GM23338 (cell line): ENCODE results near the gene ADCYAP1. TPM values are rescaled to one million over a fixed set of nuclear protein-coding genes. Genes with fewer than 3 reads are reported as not detected.

Experiments
- CREB1 ChIP-seq: fragments of 250-450 bp; sonication (Bioruptor Pico); IDR thresholded peaks from 2 replicates; pipeline ENCODE4 v1.5.0; 2020; ENCODE audit warnings: low read depth, mild to moderate bottlenecking, moderate library complexity
- EZH2 ChIP-seq: fragments of 200-600 bp; sonication (generic); IDR thresholded peaks from one replicate; pipeline ENCODE4 v1.8.0; 2017; ENCODE audit warnings: antibody characterized with exemption, mild to moderate bottlenecking, low read depth; ENCODE audit not compliant: unreplicated experiment
- EZH2phosphoT487 ChIP-seq: fragments of 200-600 bp; sonication (generic); IDR thresholded peaks from one replicate; pipeline ENCODE4 v1.8.1; 2018; ENCODE audit warnings: antibody characterized with exemption; ENCODE audit not compliant: unreplicated experiment
- NANOG ChIP-seq: IDR thresholded peaks from 2 replicates; pipeline ENCODE4 v1.6.1; 2016; ENCODE audit warnings: antibody characterized with exemption, borderline replicate concordance
- POLR2AphosphoS5 ChIP-seq: IDR thresholded peaks from 2 replicates; pipeline ENCODE4 v1.6.1; 2016; ENCODE audit warnings: antibody characterized with exemption, low read depth
- STAT1 ChIP-seq: IDR thresholded peaks from one replicate; pipeline ENCODE4 v1.6.1; 2016; ENCODE audit warnings: antibody characterized with exemption; ENCODE audit not compliant: unreplicated experiment
- ZNF114 ChIP-seq: fragments of 250-450 bp; sonication (Bioruptor Pico); IDR thresholded peaks from 2 replicates; pipeline ENCODE4 v1.5.0; 2020; ENCODE audit warnings: mild to moderate bottlenecking, moderate library complexity
- ZNF331 ChIP-seq: fragments of 250-450 bp; sonication (Bioruptor Pico); IDR thresholded peaks from 2 replicates; pipeline ENCODE4 v1.5.0; 2020; ENCODE audit warnings: low read depth, mild to moderate bottlenecking, moderate library complexity
- polyA plus RNA-seq: library from polyadenylated mRNA; unstranded; fragments of >200 nt; fragmentation: Nextera tagmentation; extraction: Ambion mirVana; gene quantifications from 2 replicates; pipeline ENCODE4 v1.2.1, GENCODE V29; 2016
- total RNA-seq: library from RNA; depleted of rRNA; stranded (reverse); fragments of >200 nt; shearing (Covaris generic); gene quantifications from 2 replicates; pipeline ENCODE4 v1.2.3, GENCODE V29; 2014
- TF ChIP-seq, protein P1 (sequence below): fragments of 250-450 bp; sonication (Bioruptor Pico); IDR thresholded peaks from 2 replicates; pipeline ENCODE4 v1.5.0; 2020; ENCODE audit warnings: mild to moderate bottlenecking, moderate library complexity
- TF ChIP-seq, protein P2 (sequence below): IDR thresholded peaks from 2 replicates; pipeline ENCODE4 v1.6.1; 2016; ENCODE audit warnings: antibody characterized with exemption
- TF ChIP-seq, protein P3 (sequence below), 2 experiments: fragments of 200-600 bp in 1 of 2; sonication (generic) in 1 of 2; conservative IDR thresholded peaks; 2 replicates each; pipeline versions ENCODE4 v1.5.1 to v1.6.1; 2016 to 2017; ENCODE audit warnings: antibody characterized with exemption in 2 of 2, low read depth in 2 of 2, mild to moderate bottlenecking in 2 of 2, moderate library complexity in 1 of 2

The ADCYAP1 gene
- total and polyA plus RNA-seq, 2 experiments from 2014 or later: not detected

DNA sequence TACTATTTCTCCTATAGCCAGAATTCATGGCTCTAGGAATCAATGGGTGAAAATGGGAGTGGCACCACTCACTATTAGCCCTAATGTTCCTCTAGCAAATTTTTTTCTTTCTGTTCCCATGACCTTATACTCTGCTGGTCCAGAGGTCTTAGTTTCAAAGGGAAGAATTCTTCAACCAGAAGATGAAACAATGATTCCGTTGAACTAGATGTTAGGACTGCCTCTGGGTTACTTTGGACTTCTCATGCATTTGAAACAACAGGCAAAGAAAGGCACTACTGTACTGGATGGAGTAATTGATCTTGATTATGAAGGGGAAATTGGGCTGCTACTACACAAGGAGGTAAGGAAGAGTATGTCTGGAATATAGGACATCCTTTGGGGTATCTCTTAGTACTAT, 18.6 kb upstream of the ADCYAP1 start (continued):
- TF ChIP-seq, protein P1, sequence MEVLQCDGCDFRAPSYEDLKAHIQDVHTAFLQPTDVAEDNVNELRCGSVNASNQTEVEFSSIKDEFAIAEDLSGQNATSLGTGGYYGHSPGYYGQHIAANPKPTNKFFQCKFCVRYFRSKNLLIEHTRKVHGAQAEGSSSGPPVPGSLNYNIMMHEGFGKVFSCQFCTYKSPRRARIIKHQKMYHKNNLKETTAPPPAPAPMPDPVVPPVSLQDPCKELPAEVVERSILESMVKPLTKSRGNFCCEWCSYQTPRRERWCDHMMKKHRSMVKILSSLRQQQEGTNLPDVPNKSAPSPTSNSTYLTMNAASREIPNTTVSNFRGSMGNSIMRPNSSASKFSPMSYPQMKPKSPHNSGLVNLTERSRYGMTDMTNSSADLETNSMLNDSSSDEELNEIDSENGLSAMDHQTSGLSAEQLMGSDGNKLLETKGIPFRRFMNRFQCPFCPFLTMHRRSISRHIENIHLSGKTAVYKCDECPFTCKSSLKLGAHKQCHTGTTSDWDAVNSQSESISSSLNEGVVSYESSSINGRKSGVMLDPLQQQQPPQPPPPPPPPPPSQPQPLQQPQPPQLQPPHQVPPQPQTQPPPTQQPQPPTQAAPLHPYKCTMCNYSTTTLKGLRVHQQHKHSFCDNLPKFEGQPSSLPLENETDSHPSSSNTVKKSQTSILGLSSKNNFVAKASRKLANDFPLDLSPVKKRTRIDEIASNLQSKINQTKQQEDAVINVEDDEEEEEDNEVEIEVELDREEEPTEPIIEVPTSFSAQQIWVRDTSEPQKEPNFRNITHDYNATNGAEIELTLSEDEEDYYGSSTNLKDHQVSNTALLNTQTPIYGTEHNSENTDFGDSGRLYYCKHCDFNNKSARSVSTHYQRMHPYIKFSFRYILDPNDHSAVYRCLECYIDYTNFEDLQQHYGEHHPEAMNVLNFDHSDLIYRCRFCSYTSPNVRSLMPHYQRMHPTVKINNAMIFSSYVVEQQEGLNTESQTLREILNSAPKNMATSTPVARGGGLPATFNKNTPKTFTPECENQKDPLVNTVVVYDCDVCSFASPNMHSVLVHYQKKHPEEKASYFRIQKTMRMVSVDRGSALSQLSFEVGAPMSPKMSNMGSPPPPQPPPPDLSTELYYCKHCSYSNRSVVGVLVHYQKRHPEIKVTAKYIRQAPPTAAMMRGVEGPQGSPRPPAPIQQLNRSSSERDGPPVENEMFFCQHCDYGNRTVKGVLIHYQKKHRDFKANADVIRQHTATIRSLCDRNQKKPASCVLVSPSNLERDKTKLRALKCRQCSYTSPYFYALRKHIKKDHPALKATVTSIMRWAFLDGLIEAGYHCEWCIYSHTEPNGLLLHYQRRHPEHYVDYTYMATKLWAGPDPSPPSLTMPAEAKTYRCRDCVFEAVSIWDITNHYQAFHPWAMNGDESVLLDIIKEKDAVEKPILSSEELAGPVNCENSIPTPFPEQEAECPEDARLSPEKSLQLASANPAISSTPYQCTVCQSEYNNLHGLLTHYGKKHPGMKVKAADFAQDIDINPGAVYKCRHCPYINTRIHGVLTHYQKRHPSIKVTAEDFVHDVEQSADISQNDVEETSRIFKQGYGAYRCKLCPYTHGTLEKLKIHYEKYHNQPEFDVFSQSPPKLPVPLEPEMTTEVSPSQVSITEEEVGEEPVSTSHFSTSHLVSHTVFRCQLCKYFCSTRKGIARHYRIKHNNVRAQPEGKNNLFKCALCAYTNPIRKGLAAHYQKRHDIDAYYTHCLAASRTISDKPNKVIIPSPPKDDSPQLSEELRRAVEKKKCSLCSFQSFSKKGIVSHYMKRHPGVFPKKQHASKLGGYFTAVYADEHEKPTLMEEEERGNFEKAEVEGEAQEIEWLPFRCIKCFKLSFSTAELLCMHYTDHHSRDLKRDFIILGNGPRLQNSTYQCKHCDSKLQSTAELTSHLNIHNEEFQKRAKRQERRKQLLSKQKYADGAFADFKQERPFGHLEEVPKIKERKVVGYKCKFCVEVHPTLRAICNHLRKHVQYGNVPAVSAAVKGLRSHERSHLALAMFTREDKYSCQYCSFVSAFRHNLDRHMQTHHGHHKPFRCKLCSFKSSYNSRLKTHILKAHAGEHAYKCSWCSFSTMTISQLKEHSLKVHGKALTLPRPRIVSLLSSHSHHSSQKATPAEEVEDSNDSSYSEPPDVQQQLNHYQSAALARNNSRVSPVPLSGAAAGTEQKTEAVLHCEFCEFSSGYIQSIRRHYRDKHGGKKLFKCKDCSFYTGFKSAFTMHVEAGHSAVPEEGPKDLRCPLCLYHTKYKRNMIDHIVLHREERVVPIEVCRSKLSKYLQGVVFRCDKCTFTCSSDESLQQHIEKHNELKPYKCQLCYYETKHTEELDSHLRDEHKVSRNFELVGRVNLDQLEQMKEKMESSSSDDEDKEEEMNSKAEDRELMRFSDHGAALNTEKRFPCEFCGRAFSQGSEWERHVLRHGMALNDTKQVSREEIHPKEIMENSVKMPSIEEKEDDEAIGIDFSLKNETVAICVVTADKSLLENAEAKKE (CRISPR knock-in tag): no peak
- TF ChIP-seq ZNF114 (no peak), STAT1 (no peak), POLR2AphosphoS5 (no peak), ZNF331 (no peak), EZH2phosphoT487 (no peak), EZH2 (no peak), NANOG (no peak), CREB1 (no peak)
- TF ChIP-seq, protein P2, sequence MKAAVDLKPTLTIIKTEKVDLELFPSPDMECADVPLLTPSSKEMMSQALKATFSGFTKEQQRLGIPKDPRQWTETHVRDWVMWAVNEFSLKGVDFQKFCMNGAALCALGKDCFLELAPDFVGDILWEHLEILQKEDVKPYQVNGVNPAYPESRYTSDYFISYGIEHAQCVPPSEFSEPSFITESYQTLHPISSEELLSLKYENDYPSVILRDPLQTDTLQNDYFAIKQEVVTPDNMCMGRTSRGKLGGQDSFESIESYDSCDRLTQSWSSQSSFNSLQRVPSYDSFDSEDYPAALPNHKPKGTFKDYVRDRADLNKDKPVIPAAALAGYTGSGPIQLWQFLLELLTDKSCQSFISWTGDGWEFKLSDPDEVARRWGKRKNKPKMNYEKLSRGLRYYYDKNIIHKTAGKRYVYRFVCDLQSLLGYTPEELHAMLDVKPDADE: no peak
- TF ChIP-seq, protein P3, sequence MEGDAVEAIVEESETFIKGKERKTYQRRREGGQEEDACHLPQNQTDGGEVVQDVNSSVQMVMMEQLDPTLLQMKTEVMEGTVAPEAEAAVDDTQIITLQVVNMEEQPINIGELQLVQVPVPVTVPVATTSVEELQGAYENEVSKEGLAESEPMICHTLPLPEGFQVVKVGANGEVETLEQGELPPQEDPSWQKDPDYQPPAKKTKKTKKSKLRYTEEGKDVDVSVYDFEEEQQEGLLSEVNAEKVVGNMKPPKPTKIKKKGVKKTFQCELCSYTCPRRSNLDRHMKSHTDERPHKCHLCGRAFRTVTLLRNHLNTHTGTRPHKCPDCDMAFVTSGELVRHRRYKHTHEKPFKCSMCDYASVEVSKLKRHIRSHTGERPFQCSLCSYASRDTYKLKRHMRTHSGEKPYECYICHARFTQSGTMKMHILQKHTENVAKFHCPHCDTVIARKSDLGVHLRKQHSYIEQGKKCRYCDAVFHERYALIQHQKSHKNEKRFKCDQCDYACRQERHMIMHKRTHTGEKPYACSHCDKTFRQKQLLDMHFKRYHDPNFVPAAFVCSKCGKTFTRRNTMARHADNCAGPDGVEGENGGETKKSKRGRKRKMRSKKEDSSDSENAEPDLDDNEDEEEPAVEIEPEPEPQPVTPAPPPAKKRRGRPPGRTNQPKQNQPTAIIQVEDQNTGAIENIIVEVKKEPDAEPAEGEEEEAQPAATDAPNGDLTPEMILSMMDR (conservative IDR thresholded peaks at IDR 0.05; ENCODE audit: low read depth in 2 of 2): no peak
